OCI-LY1 (cell line): ENCODE data around the gene LRMDA.

Experiments used
- EZH2 ChIP-seq: fragments of 200-600 bp; sonication (generic), shearing (Covaris generic); IDR thresholded peaks from 2 replicates; pipeline ENCODE4 v1.8.0; 2017; ENCODE audit warnings: borderline replicate concordance, mixed run types, mild to moderate bottlenecking, antibody characterized with exemption, low read length, moderate library complexity, mixed read lengths
- TF ChIP-seq, protein P1 (sequence below): fragments of 200-600 bp; sonication (generic), shearing (Covaris generic); IDR thresholded peaks from 2 replicates; pipeline ENCODE4 v1.5.1; 2017; ENCODE audit warnings: mild to moderate bottlenecking, antibody characterized with exemption, low read length, moderate library complexity, mixed read lengths

DNA sequence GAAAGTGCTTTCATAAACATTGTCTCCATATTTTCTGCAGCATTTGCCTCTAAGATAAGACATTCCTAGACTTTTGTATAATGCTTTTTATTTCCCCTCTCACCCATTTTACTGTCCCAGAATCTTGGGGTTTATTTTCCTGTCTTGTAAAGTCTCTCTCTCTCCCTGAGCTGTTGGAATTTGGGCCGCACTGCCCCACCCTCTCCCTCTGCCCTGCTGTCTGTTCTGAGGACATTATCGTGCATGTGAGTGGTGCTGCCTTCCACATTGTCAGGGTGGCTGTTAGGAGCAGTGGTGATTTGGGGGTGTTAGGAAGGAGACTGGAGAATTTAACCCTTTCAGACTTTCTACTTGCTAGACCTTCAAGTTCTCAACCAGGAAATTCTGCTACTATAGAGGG, 16.7 kb downstream of the LRMDA start:
- TF ChIP-seq EZH2, result no peak
- TF ChIP-seq, protein P1, sequence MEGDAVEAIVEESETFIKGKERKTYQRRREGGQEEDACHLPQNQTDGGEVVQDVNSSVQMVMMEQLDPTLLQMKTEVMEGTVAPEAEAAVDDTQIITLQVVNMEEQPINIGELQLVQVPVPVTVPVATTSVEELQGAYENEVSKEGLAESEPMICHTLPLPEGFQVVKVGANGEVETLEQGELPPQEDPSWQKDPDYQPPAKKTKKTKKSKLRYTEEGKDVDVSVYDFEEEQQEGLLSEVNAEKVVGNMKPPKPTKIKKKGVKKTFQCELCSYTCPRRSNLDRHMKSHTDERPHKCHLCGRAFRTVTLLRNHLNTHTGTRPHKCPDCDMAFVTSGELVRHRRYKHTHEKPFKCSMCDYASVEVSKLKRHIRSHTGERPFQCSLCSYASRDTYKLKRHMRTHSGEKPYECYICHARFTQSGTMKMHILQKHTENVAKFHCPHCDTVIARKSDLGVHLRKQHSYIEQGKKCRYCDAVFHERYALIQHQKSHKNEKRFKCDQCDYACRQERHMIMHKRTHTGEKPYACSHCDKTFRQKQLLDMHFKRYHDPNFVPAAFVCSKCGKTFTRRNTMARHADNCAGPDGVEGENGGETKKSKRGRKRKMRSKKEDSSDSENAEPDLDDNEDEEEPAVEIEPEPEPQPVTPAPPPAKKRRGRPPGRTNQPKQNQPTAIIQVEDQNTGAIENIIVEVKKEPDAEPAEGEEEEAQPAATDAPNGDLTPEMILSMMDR, result no peak
